HG02759 (cell line): ENCODE data around the gene TEX261.
"Not testable (repeated sequence)": the region's sequence is repeated elsewhere in the genome, so short reads cannot be mapped to it uniquely, and the experiment has no call there.

Experiments
- ATAC-seq: cut with Tn5 transposase; IDR thresholded peaks from one replicate; pipeline ENCODE4 v1.9.1; 2021; ENCODE audit warnings: mild to moderate bottlenecking, moderate library complexity; ENCODE audit not compliant: unreplicated experiment

The TEX261 gene

DNA sequence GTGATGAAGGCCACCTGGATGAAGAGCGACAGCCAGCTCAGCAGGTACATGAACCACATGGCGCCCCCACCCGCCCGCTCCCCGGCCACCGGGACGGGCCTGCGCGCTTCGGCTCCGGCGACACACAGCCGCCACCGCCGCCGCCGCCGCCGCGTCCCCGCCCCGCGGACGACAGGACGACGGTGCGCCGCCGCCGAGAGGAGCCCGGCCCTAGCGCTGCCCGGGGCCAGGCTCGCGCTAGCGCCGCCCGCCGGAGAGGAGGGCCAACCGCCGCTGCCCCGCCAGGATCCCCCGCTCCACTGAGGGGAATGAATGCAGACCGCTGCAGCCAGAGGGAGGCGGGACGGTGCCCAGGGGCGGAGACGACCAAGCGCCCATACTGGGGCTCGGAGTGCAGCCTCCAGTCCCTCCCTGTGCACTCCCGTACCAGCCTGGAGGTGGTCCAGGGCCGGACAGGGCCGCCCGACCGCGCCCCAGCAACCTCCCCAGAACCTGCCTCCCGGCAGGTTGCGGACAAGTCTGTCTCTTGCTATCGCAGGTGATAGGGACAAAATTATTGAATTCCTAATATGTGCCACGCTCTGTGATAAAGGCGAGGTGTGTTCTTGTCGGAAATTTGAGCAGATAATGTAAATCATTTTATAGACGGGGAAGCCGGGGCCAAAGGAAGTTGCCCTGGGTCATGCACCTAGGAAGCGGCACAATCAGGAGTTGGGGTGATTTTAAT, at the start of gene TEX261:
TSS of gene TEX261 (minus strand) at position 175 of the 727 bp plus-strand sequence. CDS start at position 59, 116 bp downstream.
- peak; percentile 96 for ATAC-seq

GRCh38 chr2:71043531-71044407, 49.1 kb upstream of the TEX261 start:
- no peak for ATAC-seq

DNA sequence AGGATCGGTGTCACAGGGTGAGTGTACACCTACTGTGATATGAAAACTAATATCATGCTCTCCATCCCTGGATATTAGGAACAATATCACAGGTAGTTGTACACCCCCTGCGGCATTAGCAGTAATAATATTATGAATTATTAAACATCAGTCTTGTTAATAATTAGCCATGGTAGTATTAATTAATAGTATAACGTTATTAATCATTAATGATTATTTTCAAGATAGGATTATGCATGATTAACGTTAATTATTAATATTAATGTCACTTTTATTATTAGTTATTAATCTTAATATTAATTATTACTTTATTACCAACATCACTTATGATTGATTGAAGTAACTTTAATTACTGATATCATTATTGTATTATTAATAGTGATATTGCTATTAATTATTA, 47.6 kb upstream of the TEX261 start:
- ATAC-seq, result no peak

GRCh38 chr2:71036296-71036695, 41.6 kb upstream of the TEX261 start:
- ATAC-seq, result not testable (repeated sequence)

- not testable (repeated sequence) for ATAC-seq
These were observed 29.0 kb upstream of the TEX261 start for GRCh38 chr2:71023553-71024243.

GRCh38 chr2:71021394-71021793, 26.7 kb upstream of the TEX261 start:
- not testable (repeated sequence) for ATAC-seq

- ATAC-seq, result not testable (repeated sequence)
These were observed 25.3 kb upstream of the TEX261 start for GRCh38 chr2:71019989-71020388.

GRCh38 chr2:71018625-71019024, 24.0 kb upstream of the TEX261 start:
- ATAC-seq, result no peak

DNA sequence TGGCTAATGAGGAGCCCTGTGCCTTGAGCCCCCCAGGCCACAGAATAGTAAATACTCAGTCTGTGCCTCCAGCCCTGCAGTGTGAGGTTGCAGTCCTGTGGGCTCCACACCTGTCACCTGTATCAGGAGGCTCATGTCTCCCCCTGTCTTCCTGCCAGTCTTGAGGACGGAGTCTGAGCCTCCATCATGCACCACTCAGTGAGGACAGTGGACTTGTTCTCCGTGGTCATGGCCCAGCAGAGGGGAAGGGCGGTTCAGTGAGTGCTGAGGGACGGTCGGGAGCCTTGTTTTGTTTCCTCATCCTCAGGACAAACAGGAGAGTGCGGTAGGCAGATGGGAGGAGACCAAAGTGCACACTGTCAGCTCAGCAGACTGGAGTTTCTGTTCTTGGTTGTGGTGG, 17.1 kb upstream of the TEX261 start:
- not testable (repeated sequence) for ATAC-seq

GRCh38 chr2:71008342-71008741, 13.7 kb upstream of the TEX261 start:
- ATAC-seq, result no peak

- no peak for ATAC-seq
These were observed 12.5 kb upstream of the TEX261 start for GRCh38 chr2:71006955-71007799.

DNA sequence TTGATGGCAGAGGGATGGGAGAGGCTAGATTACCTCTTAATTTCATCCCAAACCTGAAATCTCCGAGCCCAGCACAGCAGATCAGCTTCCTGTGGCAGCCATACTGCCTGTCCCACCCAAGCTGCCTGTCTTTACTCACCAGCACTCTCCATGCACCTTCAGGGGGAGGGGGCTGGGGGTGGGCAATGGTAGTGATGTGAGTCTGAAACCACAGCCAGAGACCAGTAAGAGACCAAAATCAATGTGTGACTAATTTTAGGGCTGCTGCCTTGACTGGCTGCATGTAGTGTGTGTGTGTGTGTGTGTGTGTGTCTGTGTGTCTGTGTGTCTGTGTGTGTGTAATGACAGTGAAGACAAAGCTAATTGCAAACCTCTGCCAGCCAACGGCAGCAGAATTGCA, 11.7 kb upstream of the TEX261 start:
- no peak for ATAC-seq

GRCh38 chr2:71005271-71006202, 10.9 kb upstream of the TEX261 start:
- ATAC-seq, result no peak

- ATAC-seq, result no peak
These were observed 10.2 kb upstream of the TEX261 start for GRCh38 chr2:71004857-71005256.

DNA sequence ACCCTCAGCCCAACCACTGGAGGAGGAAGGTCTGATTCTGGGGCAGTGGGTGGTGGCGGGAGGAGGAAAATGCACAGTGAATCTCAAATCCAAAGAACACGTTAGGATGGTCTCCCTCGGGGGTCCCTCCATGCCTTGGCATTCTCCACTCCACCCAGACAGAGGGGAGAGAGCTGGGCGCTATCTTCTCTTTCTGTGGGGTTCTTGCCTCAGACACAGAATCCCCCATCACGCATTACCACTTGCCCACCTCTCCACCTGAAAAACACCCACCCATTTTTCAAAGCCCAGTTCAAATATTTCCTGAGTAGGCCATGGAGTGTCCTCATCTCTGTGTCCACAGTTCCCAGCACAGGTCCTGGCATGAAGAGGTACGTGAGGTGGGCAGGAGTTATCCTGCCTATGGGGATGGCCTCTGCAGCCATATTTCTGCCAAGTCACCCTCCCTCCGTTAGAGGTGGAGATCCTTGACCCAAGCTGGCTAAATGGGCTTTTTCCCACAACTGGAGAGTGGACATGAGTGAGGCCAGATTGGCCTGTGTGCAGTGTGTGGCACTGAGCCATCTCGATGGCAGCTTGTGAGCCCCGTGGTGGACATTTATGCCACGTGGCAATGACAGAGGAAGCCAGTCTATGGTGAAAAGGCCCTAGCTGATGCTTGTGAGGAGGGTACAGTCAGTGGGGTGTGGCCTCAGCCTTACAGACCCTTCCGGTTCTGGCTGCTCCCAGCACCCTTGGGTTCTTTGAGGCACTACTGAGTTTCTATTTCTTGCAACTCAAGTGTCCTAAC, 9.5 kb upstream of the TEX261 start:
- ATAC-seq, result no peak

DNA sequence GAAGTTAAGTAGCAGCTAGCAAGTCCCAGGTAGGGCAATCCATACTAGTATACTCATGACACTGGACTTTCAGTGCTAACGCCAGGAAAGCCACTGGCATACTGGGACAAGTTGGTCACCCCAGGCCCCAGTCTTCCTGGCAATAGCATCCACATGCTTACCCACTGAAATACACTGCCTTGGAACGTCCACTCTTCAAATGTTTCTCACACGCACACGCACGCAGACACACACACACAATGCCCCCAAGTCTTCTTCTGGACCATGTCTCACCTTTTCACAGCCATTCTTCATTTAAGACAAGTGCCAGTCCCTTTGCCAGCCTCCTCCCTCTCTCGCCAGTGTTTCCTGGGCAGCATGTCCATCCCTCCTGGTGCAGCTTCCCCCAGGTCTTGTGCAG, 8.7 kb upstream of the TEX261 start:
- ATAC-seq, result no peak

GRCh38 chr2:71001981-71002570, 7.4 kb upstream of the TEX261 start:
- no peak for ATAC-seq

DNA sequence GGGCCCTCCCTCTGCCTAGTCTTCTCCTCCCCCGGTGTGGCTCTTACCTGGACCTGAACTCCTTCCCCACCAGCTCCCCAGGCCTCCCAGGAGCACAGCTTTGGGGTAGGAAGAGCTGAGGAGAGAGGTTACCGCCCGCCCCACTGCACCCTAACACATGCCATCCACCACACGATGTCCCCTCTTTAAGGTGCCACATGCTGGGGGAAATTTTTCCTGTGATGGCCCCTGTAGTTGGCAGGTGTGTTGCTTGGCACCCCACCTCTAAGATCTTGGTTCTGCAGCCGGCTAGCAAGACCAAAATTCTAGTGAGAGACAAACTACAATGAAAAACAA, 6.9 kb upstream of the TEX261 start:
- ATAC-seq, result no peak
